H7 (cell line): Measurements from ENCODE around the gene MTMR12. TPM values are rescaled to one million over a fixed set of nuclear protein-coding genes. Genes with fewer than 3 reads are reported as not detected.

ENCODE experiments used
- DNase-seq: peaks from one replicate; pipeline ENCODE4 v3.0.0; 2012
- H3K27me3 ChIP-seq: 2 replicates; pipeline ENCODE4 v1.6.0; 2011; ENCODE audit warnings: mild to moderate bottlenecking, low read length; ENCODE audit not compliant: control insufficient read depth, insufficient read depth
- H3K36me3 ChIP-seq: replicated peaks from 2 replicates; pipeline ENCODE4 v1.5.1; 2011; ENCODE audit warnings: low read length; ENCODE audit not compliant: control insufficient read depth, insufficient read depth
- H3K4me3 ChIP-seq: 2 replicates; pipeline ENCODE4 v1.5.1; 2011; ENCODE audit warnings: low read depth, mild to moderate bottlenecking, control low read depth, low read length, moderate library complexity; ENCODE audit not compliant: insufficient read depth
- total RNA-seq: library from RNA; depleted of rRNA; stranded (reverse); fragments of >200 nt; shearing (Covaris generic); gene quantifications from 2 replicates; pipeline ENCODE4 v1.2.3, GENCODE V29; 2014

Gene MTMR12
- total RNA-seq, 1 experiment from 2014 or later: 22.9 TPM

- H3K4me3 ChIP-seq: no peak overlapping the region
- no peaks in the 10 kb centered on the region for H3K27me3 ChIP-seq
- no peak for DNase-seq
- H3K36me3 ChIP-seq: no peaks in the 10 kb centered on the region
Measured at GRCh38 chr5:32280656-32281081, 32.1 kb downstream of the MTMR12 start.

- DNase-seq: no peak
- H3K27me3 ChIP-seq: no peaks in the 10 kb centered on the region
- H3K36me3 ChIP-seq: no peaks in the 10 kb centered on the region
- H3K4me3 ChIP-seq: no peak overlapping the region
Measured at GRCh38 chr5:32279786-32280185, 33.0 kb downstream of the MTMR12 start.

GRCh38 chr5:32279223-32279622 is 33.5 kb downstream of the MTMR12 start:
- no peaks in the 10 kb centered on the region for H3K36me3 ChIP-seq
- no peak overlapping the region for H3K4me3 ChIP-seq
- no peaks in the 10 kb centered on the region for H3K27me3 ChIP-seq
- no peak for DNase-seq

DNA sequence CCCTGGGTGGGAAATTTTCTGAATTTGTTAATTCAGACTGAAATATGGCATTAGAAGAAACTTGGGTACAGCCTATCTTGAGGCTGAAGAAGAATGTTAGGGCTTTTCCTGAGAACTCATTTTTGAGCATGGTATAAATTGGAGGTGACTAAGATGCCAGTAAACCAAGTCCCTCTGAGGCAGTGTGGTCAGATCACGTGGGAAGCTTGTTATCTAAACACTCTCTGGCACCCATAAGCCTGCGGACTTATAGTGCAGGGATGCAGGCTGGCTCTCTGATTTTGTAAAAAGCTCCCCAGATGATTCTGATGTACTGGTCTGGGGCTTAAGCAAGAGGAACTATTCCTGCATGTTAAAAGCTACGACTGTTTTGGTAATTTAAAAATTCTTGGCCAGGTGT is 34.3 kb downstream of the MTMR12 start:
- H3K27me3 ChIP-seq: no peaks in the 10 kb centered on the region
- DNase-seq: no peak
- no peak overlapping the region for H3K4me3 ChIP-seq
- H3K36me3 ChIP-seq: peaks cover 3% of the 10 kb centered on the region

GRCh38 chr5:32277798-32278197 is 34.9 kb downstream of the MTMR12 start:
- no peaks in the 10 kb centered on the region for H3K27me3 ChIP-seq
- H3K36me3 ChIP-seq: peaks cover 6% of the 10 kb centered on the region
- H3K4me3 ChIP-seq: no peak overlapping the region

DNA sequence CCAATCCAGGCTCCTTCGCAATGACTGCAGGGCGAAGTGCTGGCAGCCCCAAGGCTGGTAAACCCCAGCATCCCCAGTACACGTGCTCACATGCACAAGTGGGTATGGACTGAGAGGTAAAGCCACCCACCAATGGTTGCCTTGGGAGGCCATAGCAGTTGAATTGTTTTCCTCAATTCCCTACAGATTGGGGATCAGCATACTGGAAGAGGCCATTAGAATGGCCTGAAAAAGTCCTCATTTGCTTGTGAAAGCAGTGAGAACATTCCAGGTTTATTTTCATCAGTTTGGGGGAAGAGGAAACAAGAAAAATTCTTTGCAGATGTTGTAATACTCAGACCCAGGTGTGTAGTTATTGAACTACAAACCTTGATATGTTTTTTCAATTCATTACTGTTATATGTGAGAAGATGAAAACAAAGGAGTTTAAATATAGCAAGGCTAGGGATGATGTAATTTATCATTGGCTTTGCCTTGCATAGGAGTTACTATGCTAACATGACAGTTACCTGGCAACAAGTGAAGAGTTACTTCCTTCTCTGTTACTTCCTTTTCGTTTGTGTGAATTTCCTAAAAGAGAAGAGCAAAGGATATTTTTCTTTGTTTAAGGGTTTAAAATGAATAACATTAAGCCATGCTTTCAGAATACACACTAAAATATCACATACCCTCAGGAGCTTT is 36.4 kb downstream of the MTMR12 start:
- no peak overlapping the region for H3K4me3 ChIP-seq
- DNase-seq: peak; percentile 54
- peaks cover 8% of the 10 kb centered on the region for H3K36me3 ChIP-seq
- no peaks in the 10 kb centered on the region for H3K27me3 ChIP-seq

More at GRCh38 chr5:32277798-32278197, 34.9 kb downstream of the MTMR12 start:
- no peak for DNase-seq

DNA sequence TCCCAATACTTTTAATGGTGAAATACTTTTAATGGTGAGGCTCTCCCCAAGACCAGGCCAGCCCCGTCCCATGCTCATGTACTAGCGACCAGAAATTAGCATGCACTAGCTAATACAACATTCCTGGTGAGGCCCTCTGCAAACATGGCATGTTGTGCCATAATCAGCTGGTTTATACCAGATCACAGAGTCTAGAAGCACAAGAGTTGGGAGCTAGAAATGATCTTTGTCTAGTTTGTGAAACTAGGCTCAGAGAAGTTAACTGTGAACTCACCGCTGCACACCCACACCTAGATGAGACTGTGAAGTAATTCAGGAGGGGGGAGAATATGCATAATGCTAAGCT is 37.4 kb downstream of the MTMR12 start:
- no peak overlapping the region for H3K4me3 ChIP-seq
- H3K27me3 ChIP-seq: no peaks in the 10 kb centered on the region
- H3K36me3 ChIP-seq: peaks cover 13% of the 10 kb centered on the region
- no peak for DNase-seq

- Histone ChIP-seq H3K27me3 (no peaks in the 10 kb centered on the region), H3K36me3 (peaks cover 13% of the 10 kb centered on the region), H3K4me3 (no peak overlapping the region)
- DNase-seq: no peak
Measured at GRCh38 chr5:32274548-32275395, 38.0 kb downstream of the MTMR12 start.

DNA sequence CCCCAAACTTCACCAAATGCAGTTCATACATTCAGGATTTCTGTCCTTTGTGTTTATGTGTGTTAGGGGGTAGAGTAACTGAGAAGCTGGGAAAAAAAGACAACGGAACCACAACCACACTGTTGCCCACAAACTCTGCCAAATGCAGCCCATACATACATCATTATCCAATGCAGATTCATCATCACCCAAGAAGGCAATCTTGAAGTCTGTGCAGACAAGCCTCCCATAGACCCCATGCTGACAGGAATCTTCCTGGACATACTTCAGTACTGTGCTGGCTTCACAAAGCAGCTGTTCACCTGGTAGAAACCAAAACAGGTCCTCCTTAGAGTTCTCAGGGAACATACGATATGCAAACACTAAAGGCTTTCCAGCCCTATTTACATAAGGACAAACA is 38.9 kb downstream of the MTMR12 start:
- H3K27me3 ChIP-seq: no peaks in the 10 kb centered on the region
- no peak overlapping the region for H3K4me3 ChIP-seq
- no peak for DNase-seq
- H3K36me3 ChIP-seq: peaks cover 13% of the 10 kb centered on the region

DNA sequence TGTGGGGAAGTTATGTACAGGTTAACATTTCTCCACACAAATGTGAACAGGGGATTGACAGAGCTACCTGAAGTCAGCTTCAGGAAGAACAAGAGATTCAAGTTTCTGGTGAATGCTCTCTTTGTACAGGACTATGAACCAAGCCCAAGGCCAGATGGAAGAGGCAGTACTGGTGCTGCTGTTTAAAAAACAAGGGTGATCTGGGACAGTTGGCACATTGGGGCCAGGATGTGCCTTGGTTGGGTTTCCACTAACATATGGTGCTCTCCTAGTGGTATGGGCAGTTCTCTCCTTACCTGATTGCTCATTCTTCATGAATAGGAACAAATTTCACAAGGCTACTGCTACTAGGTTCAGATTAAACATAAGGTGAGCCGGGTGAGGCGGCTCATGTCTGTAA is 40.0 kb downstream of the MTMR12 start:
- Histone ChIP-seq H3K36me3 (peaks cover 15% of the 10 kb centered on the region), H3K27me3 (no peaks in the 10 kb centered on the region), H3K4me3 (no peak overlapping the region)
- no peak for DNase-seq

DNA sequence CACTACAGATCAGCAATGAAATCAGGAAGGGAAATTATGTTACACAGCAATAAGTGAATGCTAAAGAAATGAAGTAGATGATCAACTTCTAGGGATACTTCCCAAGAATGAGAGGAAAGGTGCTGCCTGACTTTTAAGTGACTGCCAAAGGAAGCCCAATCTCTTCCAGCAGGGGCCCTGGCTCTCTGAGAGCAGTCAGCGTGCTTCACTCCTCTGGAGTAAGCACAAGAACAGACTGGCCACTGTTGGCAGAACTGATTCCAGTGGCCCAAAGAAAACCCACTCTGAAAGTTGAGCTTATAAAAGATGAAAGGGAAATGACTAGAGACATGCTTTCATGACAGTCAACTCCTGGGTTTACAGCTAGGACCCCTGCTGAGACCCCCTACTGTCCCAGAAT is 41.8 kb downstream of the MTMR12 start:
- no peak for DNase-seq
- no peaks in the 10 kb centered on the region for H3K27me3 ChIP-seq
- no peak overlapping the region for H3K4me3 ChIP-seq
- peaks cover 15% of the 10 kb centered on the region for H3K36me3 ChIP-seq

DNA sequence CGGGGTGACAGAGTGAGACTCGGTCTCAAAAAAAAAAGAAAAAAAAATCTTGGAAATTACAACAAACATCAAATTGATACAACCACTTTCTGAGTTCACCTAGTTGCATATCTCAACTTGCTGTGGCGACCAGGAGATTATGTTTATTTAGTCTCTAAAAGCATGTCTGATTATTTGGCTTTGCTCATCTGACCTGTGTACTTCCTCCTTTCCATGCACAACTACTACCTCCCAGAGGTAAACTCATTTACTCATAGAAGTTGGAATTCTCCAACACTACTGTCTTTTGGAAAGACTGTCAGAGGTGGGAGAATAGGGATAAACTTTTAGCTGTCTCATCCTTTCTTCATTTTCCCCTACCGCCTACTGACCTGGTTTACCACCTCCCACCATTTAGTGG is 42.6 kb downstream of the MTMR12 start:
- no peak for DNase-seq
- Histone ChIP-seq H3K27me3 (no peaks in the 10 kb centered on the region), H3K4me3 (no peak overlapping the region), H3K36me3 (peaks cover 15% of the 10 kb centered on the region)

GRCh38 chr5:32265902-32266301 is 46.8 kb downstream of the MTMR12 start:
- H3K36me3 ChIP-seq: peaks cover 12% of the 10 kb centered on the region

GRCh38 chr5:32264957-32265572 is 47.7 kb downstream of the MTMR12 start:
- peaks cover 12% of the 10 kb centered on the region for H3K36me3 ChIP-seq
- no peak overlapping the region for H3K4me3 ChIP-seq
- DNase-seq: no peak
- no peaks in the 10 kb centered on the region for H3K27me3 ChIP-seq

More at GRCh38 chr5:32265902-32266301, 46.8 kb downstream of the MTMR12 start:
- Histone ChIP-seq H3K27me3 (no peaks in the 10 kb centered on the region), H3K4me3 (no peak overlapping the region)
- DNase-seq: no peak

- Histone ChIP-seq H3K36me3 (peaks cover 15% of the 10 kb centered on the region), H3K4me3 (no peak overlapping the region), H3K27me3 (no peaks in the 10 kb centered on the region)
- DNase-seq: no peak
Measured at GRCh38 chr5:32263684-32264083, 49.1 kb downstream of the MTMR12 start.
